ENCODE measurements around the gene ST7. TPM values are rescaled to one million over a fixed set of nuclear protein-coding genes. Genes with fewer than 3 reads are reported as not detected.

ST7 gene
- total and polyA plus RNA-seq, 2 experiments from 2014 or later = 9.9 to 18.3 TPM

- TF ChIP-seq ZNF462 (CRISPR knock-in tag; IDR thresholded peaks at IDR 0.05) = no peak
Measured at GRCh38 chr7:117020591-117020973, 67.3 kb downstream of the ST7 start (continued).

GRCh38 chr7:117021366-117021765, 68.1 kb downstream of the ST7 start:
- Histone ChIP-seq H3F3A (replicated peaks; ENCODE audit: low read depth) (no peaks in the 10 kb centered on the region), H2AFZ (no peak overlapping the region), H3K4me3 (no peak overlapping the region), H3K9me2 (ENCODE audit: insufficient read depth) (no peaks in the 10 kb centered on the region), H3K27ac (ENCODE audit: low read depth) (no peak overlapping the region), H3K4me2 (no peak overlapping the region), H4K20me1 (replicated peaks; ENCODE audit: insufficient read depth) (no peaks in the 10 kb centered on the region), H3K79me2 (replicated peaks; ENCODE audit: insufficient read depth) (no peaks in the 10 kb centered on the region; the same call in 1 of the 2 replicates), H3K36me3 (ENCODE audit: insufficient read depth) (no peaks in the 10 kb centered on the region), H3K27me3 (ENCODE audit: insufficient read depth) (no peaks in the 10 kb centered on the region), H3K4me1 (ENCODE audit: insufficient read depth) (peaks cover 10% of the 10 kb centered on the region)
- Mint-ChIP-seq H3K27me3 (ENCODE audit: insufficient read depth, low read depth, poor library complexity) (no peaks in the 10 kb centered on the region), H3K36me3 (ENCODE audit: low read depth) (no peaks in the 10 kb centered on the region), H3K4me3 (no peak overlapping the region), H3K27ac (no peak overlapping the region; the same call in 1 of the 2 replicates), H3K9me3 (no peaks in the 10 kb centered on the region), H3K4me1 (peaks cover 5% of the 10 kb centered on the region; the same call in 2 of the 3 replicates)
- DNase-seq (ENCODE audit: low spot score) (no peak), ATAC-seq (no peak)
- no peak for TF ChIP-seq JUNB (IDR thresholded peaks at IDR 0.05; ENCODE audit: unreplicated experiment)
- TF ChIP-seq REST (IDR thresholded peaks at IDR 0.05; ENCODE audit: unreplicated experiment) = no peak
- no peak for TF ChIP-seq NANOG (IDR thresholded peaks at IDR 0.05; ENCODE audit: borderline replicate concordance)
- TF ChIP-seq EZH2phosphoT487 (IDR thresholded peaks at IDR 0.05; ENCODE audit: unreplicated experiment) = no peak
- no peak for TF ChIP-seq ZNF462 (CRISPR knock-in tag; IDR thresholded peaks at IDR 0.05)
- no peak for TF ChIP-seq POLR2AphosphoS5 (IDR thresholded peaks at IDR 0.05; ENCODE audit: low read depth)
